ENCODE measurements around the gene PGGT1B.

DNA sequence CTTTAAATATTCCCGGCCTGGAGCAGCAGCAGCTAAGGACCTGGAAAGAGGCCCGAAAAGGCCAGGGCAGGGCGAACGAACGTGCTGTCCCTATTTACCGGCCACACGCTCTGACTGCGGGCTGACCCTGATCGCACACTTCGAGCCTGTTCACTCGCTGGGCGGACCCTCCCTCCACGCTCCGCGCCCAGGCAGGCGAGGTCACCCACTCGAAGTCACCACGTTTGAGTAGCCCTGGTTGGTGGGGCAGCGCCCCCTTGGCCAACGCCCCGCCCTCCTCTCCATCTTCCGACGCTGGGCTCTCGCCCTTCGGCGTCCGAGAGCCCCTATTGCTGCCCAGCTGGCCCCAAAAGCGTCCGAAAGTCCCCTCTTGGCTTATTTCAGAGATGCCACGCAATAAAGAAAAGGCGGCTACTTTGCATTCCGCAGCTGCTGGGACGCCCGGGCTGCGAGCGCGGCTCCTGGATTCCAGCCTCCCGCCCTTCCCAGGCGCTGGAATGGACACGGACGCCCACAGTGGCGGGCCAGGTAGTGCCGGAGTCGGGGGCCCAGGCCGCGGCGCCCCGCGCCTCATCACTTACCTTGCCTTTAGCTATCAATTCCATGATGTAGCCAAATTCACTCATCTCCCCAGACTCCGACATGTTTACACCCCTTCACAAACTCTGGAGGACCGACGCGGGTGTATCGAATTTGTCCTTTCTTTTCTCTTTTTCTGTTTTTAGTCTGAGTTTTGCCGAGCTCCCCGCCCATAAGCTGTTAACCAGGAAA, 83.1 kb downstream of the PGGT1B start:
- TF ChIP-seq, protein P1, sequence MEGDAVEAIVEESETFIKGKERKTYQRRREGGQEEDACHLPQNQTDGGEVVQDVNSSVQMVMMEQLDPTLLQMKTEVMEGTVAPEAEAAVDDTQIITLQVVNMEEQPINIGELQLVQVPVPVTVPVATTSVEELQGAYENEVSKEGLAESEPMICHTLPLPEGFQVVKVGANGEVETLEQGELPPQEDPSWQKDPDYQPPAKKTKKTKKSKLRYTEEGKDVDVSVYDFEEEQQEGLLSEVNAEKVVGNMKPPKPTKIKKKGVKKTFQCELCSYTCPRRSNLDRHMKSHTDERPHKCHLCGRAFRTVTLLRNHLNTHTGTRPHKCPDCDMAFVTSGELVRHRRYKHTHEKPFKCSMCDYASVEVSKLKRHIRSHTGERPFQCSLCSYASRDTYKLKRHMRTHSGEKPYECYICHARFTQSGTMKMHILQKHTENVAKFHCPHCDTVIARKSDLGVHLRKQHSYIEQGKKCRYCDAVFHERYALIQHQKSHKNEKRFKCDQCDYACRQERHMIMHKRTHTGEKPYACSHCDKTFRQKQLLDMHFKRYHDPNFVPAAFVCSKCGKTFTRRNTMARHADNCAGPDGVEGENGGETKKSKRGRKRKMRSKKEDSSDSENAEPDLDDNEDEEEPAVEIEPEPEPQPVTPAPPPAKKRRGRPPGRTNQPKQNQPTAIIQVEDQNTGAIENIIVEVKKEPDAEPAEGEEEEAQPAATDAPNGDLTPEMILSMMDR (IDR thresholded peaks at IDR 0.05) = no peak
- TF ChIP-seq REST (IDR thresholded peaks at IDR 0.05; ENCODE audit: insufficient read depth in 1 of 2, low read depth in 2 of 2, low read length in 1 of 2) (no peak), POLR2AphosphoS5 (IDR thresholded peaks at IDR 0.05; ENCODE audit: low read depth, low read length) (no peak)

All from Panc1 (cell line).